GM12891 (cell line): Measurements from ENCODE around the gene OR5K2.

ENCODE experiments used
- PAX5 ChIP-seq: IDR thresholded peaks from 2 replicates; pipeline ENCODE4 v1.6.1; 2011; ENCODE audit warnings: low read length, moderate library complexity, mild to moderate bottlenecking; ENCODE audit not compliant: insufficient read depth, severe bottlenecking
- POLR2A ChIP-seq: IDR thresholded peaks from 2 replicates; pipeline ENCODE4 v1.6.1; 2011; ENCODE audit warnings: low read depth, low read length, control low read depth
- POLR2AphosphoS5 ChIP-seq: IDR thresholded peaks from 2 replicates; pipeline ENCODE4 v1.6.1; 2011; ENCODE audit warnings: low read depth, low read length, control low read depth
- POU2F2 ChIP-seq: IDR thresholded peaks from 2 replicates; pipeline ENCODE4 v1.6.1; 2011; ENCODE audit warnings: low read depth, mild to moderate bottlenecking, control low read depth, low read length, moderate library complexity
- TAF1 ChIP-seq: IDR thresholded peaks from 2 replicates; pipeline ENCODE4 v1.6.1; 2011; ENCODE audit warnings: low read depth, low read length, control low read depth

GRCh38 chr3:98529856-98530459 is 32.5 kb downstream of the OR5K2 start:
- TF ChIP-seq TAF1 (no peak), POLR2A (peak; percentile 72), POLR2AphosphoS5 (peak; percentile 70), PAX5 (no peak), POU2F2 (no peak)
